GM15510 (cell line): ENCODE data around the gene SYCP3.

ENCODE experiments used
- POLR2A ChIP-seq: IDR thresholded peaks from 3 replicates; pipeline ENCODE4 v1.6.1; 2011; ENCODE audit warnings: borderline replicate concordance; ENCODE audit not compliant: insufficient read length; ENCODE audit errors: extremely low read depth

SYCP3 gene

DNA sequence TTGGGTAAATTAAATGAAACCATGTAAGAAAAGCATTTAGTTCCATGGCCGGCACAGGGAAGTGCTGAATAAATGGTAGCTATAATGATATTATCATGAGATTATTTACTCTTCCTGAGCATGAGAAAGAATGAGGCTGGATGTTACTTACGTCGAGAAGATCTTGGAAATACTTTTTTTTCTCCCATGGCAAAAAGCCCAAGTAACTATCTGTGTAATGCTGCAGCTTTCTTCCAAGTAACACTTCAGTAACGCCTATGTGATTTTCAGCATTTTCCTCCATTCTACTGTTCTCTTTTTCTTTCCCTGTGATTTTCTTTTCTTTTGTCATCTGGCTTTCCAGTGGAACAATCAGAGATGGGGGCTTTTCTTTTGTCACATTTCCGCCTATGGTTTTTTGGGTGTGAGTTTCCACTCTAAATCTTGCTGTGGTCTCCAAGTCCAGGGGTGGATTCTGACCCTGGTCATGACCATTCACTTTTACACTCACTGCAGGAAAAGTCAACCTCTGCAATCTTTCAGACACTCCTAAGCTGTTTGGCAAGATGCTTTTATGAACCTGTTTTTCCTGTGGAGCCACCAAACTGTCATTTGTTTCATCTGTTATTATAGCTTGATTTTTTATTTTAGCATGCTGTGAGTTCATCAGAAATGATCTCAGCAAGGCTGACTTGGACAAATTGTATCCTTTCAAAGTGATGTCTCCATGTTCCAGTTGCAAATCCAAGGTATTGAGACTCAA is 25.0 kb upstream of the SYCP3 start:
- no peak for TF ChIP-seq POLR2A

- no peak for TF ChIP-seq POLR2A
These were observed 24.1 kb upstream of the SYCP3 start for GRCh38 chr12:101763246-101763931.

DNA sequence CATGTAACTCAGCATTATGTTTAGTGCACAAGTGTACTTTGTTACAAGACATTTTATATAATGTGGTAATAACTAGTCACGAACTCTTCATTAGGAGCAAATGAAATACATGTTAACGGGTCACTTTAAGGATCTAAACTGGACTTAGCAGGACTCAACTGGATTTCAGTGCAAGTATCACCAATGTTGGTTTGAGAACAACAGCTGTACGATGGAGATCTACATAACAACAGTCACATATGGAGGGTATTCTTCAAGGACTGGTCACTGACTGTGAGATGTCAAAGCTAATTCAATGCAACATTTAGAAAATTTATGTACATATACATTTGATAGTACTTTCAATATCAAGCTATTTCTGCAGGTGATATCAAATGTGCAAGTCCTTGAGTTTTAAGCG is 22.5 kb upstream of the SYCP3 start:
- no peak for TF ChIP-seq POLR2A

DNA sequence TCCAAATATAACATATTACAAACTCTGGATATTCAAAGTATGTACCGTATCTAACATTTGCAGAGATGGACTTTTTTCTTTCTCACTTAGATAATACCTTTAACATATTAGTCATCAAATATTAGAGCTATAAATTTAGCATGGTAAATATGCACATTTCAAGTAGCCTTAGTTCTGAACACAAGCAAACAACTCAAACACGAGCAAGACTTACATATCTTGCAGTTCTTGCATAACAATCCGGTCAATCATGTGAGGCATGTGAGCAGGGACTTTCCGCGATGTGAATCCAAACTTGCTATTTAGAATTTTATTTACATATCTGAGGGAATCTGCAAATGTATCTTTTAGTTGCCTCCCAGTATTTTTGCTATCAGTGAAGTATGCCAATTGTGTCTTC is 22.1 kb upstream of the SYCP3 start:
- TF ChIP-seq POLR2A = no peak

DNA sequence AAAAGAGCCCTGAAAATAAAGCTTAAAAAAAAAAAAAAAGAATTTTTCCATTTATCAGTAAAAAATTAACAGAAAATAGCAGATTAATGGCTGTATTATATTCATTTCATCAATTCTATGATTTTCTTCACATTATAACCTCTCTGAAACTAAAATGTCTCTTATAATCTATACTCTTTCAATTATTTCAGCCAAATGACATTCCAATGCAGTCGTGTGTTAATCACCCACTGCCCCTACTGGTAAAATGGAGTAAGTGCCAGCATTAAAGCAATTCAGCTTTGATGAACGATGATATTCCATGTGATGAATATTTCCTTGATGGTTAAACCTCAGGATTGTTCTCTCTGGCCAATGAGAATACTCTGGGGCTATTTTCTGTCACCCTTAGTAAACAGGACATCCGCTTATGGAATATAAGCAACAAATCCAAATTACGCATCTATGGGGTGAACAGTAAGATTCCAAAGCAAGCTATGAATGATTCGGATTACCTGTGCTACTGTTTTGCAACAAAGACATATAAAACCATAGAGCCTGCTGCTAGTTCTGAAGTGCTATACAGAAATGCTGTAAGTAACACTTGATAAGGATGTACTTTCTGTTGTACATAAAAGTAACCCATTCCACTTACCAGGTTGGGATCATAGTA is 20.3 kb upstream of the SYCP3 start:
- TF ChIP-seq POLR2A = no peak

GRCh38 chr12:101750152-101750551 is 10.9 kb upstream of the SYCP3 start:
- TF ChIP-seq POLR2A = no peak

DNA sequence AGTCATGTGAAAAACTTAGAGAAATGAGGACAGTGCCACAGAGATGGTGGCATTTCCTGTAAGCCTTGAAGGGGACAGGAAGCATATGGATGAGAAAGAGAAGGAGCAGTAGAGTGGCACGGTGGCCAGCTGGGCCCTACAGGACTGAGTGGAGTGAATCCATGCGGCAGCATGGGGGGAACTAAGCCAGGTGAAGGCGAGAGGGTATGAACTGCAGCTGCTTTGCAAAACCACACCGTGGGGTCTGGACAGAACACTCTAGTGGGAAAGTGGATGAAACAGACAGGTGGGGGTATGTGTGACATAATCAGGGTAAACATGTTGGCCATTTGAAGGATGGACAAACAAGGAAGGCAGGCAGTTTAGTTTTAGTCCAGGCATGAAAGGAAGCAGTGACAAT is 10.4 kb upstream of the SYCP3 start:
- TF ChIP-seq POLR2A = no peak

DNA sequence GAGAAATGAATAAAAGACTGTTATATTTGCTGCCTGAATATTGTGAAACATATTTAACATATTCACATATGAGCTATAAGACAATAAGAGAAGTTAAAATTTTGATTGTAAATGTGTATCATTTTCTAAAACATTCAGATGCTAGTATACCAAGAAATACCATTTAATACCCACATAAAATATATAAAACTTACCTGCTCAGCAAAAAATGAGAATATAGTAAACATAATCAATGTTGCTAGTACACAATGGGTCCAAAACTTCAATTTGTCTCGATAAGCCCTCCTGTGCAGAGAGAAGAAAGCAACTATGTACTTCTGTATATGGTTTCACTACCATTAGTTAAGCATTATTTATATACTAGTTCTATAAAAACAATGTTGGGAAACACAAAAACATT is 9.6 kb upstream of the SYCP3 start:
- no peak for TF ChIP-seq POLR2A

DNA sequence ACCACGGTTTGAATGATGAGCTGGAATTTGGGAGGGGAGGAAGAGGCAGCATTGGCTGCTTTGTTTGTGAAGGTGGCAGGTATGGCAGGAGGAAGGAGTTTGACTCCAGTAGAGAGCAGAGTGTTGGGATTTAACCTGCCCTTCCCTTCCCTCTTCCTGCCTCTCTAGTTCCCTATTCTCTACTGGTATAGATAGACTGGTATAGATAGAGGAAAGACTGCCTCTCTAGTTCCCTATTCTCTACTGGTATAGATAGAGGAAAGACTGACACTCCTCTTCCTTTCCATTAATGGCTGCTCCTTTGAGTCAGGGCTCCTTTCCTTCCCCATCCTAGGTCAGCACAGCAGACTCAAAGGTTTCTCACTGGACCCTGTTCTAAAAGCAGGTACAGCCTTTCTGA is 8.4 kb upstream of the SYCP3 start:
- TF ChIP-seq POLR2A = no peak

GRCh38 chr12:101746661-101747060 is 7.4 kb upstream of the SYCP3 start:
- no peak for TF ChIP-seq POLR2A

DNA sequence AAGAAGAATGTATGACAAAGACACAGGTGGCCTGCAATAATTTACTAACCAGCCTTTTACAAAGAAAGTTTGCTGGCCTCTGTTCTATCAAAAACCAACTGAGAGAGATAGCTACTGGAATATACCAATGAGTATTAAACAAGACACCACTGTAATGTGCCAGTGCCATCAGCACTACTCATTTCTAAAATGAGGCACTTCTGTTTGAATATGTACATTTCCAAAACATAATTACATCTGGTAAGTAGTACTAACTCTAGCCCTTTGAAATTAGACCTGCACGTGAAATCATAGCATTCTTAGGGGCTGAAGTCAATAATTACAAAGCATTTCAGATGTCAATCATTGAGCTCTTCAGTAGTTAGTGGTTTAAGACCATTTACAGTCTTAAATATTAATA is 6.9 kb upstream of the SYCP3 start:
- no peak for TF ChIP-seq POLR2A

GRCh38 chr12:101745481-101745880 is 6.2 kb upstream of the SYCP3 start:
- TF ChIP-seq POLR2A = no peak

- TF ChIP-seq POLR2A = no peak
These were observed 4.6 kb upstream of the SYCP3 start for GRCh38 chr12:101743724-101744472.

- TF ChIP-seq POLR2A = no peak
These were observed 4.0 kb upstream of the SYCP3 start for GRCh38 chr12:101743242-101743641.

DNA sequence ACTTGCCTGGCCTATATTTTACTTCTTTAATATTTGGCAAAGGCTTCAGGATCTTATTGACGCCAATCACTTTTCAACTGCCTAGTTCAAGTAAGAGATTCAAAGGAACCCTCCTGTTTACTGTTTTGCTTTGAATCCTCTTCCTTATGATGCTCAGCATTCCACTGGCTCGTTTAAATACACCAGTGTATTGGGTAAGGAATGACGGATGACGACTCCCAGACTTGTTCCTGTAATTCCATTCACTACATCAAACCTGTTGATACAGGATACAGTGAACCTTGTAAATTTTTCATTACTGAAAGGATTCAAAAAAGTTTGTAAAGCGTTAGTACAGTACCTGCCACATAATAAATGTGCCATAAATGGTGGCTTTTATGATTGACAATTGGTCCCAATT is 1.7 kb upstream of the SYCP3 start:
- TF ChIP-seq POLR2A = no peak
